Thyroid gland (tissue), 4 donors: ENCODE measurements around the gene FKBP10. TPM values are rescaled to one million over a fixed set of nuclear protein-coding genes. Genes with fewer than 3 reads are reported as not detected.
"Not testable (repeated sequence)": the region's sequence is repeated elsewhere in the genome, so short reads cannot be mapped to it uniquely, and the experiment has no call there.

Source experiments
- DNase-seq, 2 donors: peaks; one replicate each; pipeline ENCODE4 v3.0.0-alpha.2; 2019
- H3K27ac ChIP-seq, 3 donors: fragments of 200-600 bp; sonication (generic); 1 replicate in 2 of 3; 2 replicates in 1 of 3; pipeline ENCODE4 v1.5.1; 2016 to 2019; ENCODE audit warnings: mild to moderate bottlenecking in 1 of 3, moderate library complexity in 1 of 3
- H3K27me3 ChIP-seq: fragments of 200-600 bp; sonication (generic); one replicate; pipeline ENCODE4 v1.5.1; 2019
- H3K36me3 ChIP-seq, 2 donors: fragments of 200-600 bp; sonication (generic); one replicate each; pipeline ENCODE4 v1.5.1; 2016 to 2019
- H3K4me1 ChIP-seq, 2 donors: fragments of 200-600 bp; sonication (generic); one replicate each; pipeline ENCODE4 v1.5.1; 2017 to 2019
- H3K4me3 ChIP-seq, 3 donors: fragments of 200-600 bp; sonication (generic); replicated peaks in 1 of 3; 1 replicate in 2 of 3; 2 replicates in 1 of 3; pipeline ENCODE4 v1.5.1; 2016; ENCODE audit warnings: mild to moderate bottlenecking in 1 of 3
- H3K9me3 ChIP-seq: fragments of 200-600 bp; sonication (generic); one replicate; pipeline ENCODE4 v1.5.1; 2017
- POLR2A ChIP-seq, 2 donors: fragments of 450-650 bp; IDR thresholded peaks; one replicate each; pipeline ENCODE4 v1.6.1; 2017; ENCODE audit warnings: antibody characterized with exemption in 2 of 2, mild to moderate bottlenecking in 2 of 2, moderate library complexity in 1 of 2
- WGBS, 2 donors: methylation state at CpG; one replicate each; pipeline ENCODE4 v1.1.5; 2017; 5-methylcytosine and 5-hydroxymethylcytosine counted together
- intact Hi-C: fragments of 100-400 bp; cut with DNase I; formaldehyde crosslinking; loops from one replicate; pipeline ENCODE4 v1.15.1; 2023
- total RNA-seq, 4 donors: library from RNA; depleted of rRNA; stranded (reverse); fragments of >200 nt; gene quantifications; one replicate each; pipeline ENCODE4 v1.2.3, GENCODE V29; 2016
- TF ChIP-seq, protein P1 (sequence below), 6 experiments: fragments of 200-600 bp in 3 of 6; fragments of 450-650 bp in 3 of 6; sonication (generic) in 3 of 6; IDR thresholded peaks; one replicate each; pipeline ENCODE4 v1.5.1; 2016 to 2019; ENCODE audit warnings: antibody characterized with exemption in 6 of 6, mild to moderate bottlenecking in 2 of 6, inconsistent platforms in 1 of 6, moderate library complexity in 1 of 6

Gene FKBP10
- total RNA-seq, 4 donors from 2014 or later = 42.2 to 75.3 (median 60.4) TPM

DNA sequence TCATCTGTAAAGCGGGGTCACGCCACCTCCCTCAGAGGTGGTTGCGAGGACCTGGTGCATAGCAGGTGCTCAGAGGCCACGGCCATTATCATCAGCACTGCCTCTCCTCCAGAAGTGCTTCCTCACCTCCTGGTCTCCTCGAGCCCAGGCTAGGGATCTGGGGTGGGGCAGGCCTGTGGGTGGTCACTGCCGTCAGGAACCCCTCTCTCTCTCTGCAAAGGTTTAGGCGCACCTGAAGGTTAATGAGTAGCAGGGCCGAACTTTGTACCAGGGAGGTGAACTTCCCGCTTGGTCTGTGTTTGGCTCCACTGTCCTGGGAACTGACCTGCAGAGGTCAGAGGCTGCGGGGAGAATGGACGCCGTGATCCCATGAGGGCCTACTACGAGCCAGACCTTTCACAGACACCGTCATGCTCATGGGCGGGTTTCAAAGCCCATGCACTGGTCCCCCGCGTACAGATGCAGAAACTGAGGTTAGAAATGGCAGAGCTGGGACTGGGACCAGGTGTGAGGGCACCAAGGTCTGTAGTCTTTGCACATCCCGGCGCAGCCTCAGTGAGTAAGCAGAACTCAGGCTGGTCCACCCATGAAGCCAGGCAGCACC, 40.1 kb upstream of the FKBP10 start:
- Histone ChIP-seq H3K4me1 (peaks cover 60 to 62% of the 10 kb centered on the region in 2 donors), H3K9me3 (no peaks in the 10 kb centered on the region), H3K27me3 (no peaks in the 10 kb centered on the region), H3K4me3 (no peak overlapping the region), H3K27ac (peak overlapping the region; percentile 59 to 98 (median 71)), H3K36me3 (peaks cover 32 to 40% of the 10 kb centered on the region in 2 donors)
- intact Hi-C loops = no loop called here
- 69 to 87% methylated on average over 3 to 15 of the region's 19 CpGs for WGBS, 2 donors
- DNase-seq = no peak
- TF ChIP-seq POLR2A (IDR thresholded peaks at IDR 0.05) = no peak
- TF ChIP-seq, protein P1, sequence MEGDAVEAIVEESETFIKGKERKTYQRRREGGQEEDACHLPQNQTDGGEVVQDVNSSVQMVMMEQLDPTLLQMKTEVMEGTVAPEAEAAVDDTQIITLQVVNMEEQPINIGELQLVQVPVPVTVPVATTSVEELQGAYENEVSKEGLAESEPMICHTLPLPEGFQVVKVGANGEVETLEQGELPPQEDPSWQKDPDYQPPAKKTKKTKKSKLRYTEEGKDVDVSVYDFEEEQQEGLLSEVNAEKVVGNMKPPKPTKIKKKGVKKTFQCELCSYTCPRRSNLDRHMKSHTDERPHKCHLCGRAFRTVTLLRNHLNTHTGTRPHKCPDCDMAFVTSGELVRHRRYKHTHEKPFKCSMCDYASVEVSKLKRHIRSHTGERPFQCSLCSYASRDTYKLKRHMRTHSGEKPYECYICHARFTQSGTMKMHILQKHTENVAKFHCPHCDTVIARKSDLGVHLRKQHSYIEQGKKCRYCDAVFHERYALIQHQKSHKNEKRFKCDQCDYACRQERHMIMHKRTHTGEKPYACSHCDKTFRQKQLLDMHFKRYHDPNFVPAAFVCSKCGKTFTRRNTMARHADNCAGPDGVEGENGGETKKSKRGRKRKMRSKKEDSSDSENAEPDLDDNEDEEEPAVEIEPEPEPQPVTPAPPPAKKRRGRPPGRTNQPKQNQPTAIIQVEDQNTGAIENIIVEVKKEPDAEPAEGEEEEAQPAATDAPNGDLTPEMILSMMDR (IDR thresholded peaks at IDR 0.05) = no peak

DNA sequence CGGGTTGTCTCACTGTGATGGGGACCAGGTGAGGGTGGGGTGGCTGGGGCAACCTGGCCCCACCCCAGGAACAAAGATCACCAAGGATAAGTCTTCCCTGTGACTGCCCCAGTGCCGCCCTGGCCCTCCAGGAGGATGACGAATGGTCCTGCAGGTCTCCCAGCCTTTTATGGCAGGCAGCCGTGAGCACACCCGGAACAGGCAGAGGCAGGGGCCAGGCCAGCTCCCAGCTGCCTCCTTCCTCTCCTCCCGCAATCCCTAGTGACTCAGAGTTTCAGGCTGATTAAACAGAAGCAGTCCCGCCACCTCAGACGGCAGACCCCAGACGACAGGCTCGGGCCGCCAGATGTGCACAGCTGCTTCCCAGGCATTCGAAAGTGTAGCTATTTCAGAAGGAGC, 39.6 kb upstream of the FKBP10 start:
- 44 to 54% methylated on average over 4 to 8 of the region's 12 CpGs for WGBS, 2 donors
- H3K4me3 ChIP-seq = no peak overlapping the region
- H3K36me3 ChIP-seq = peaks cover 27 to 35% of the 10 kb centered on the region in 2 donors
- TF ChIP-seq, protein P1 (IDR thresholded peaks at IDR 0.05) = no peak
- TF ChIP-seq POLR2A (IDR thresholded peaks at IDR 0.05) = peak in 1 of 2 donors; percentile 24
- no peaks in the 10 kb centered on the region for H3K9me3 ChIP-seq
- intact Hi-C loops = no loop called here
- H3K27me3 ChIP-seq = no peaks in the 10 kb centered on the region
- peak overlapping the region; percentile 59 to 98 (median 71) for H3K27ac ChIP-seq
- H3K4me1 ChIP-seq = peaks cover 65 to 67% of the 10 kb centered on the region in 2 donors
- peak; percentile 56 to 73 for DNase-seq

DNA sequence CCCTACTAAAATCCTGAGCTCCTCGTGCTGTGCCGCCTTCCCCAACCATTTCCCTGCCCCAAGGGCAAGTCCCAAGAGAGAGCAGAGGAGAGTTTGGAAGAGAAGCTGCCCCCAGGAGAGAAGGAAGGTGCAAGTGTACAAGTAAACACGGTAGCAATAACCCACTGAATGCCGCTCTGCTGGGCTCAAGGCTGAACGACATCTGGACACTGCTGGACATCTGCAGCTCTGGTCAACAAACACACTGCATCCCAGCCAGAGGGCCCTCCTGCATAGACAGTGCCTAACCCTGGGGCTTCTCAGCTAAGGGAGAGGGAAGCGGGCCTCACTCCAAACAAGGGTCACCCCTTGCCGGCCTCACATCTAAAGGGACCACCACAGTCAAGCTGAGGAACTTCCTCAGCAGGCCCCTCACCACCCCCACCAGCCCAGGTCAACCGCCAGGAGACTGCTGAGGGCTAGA, 39.0 kb upstream of the FKBP10 start:
- intact Hi-C loops = no loop called here
- Histone ChIP-seq H3K36me3 (peaks cover 21 to 29% of the 10 kb centered on the region in 2 donors), H3K4me1 (peaks cover 68 to 73% of the 10 kb centered on the region in 2 donors), H3K4me3 (no peak overlapping the region), H3K9me3 (no peaks in the 10 kb centered on the region), H3K27me3 (no peaks in the 10 kb centered on the region), H3K27ac (peak overlapping the region; percentile 59 to 98 (median 71))
- no peak for DNase-seq
- TF ChIP-seq POLR2A (IDR thresholded peaks at IDR 0.05) = no peak
- TF ChIP-seq, protein P1 (IDR thresholded peaks at IDR 0.05) = no peak
- WGBS, 2 donors = 55 to 74% methylated on average over 7 to 8 of the region's 8 CpGs

DNA sequence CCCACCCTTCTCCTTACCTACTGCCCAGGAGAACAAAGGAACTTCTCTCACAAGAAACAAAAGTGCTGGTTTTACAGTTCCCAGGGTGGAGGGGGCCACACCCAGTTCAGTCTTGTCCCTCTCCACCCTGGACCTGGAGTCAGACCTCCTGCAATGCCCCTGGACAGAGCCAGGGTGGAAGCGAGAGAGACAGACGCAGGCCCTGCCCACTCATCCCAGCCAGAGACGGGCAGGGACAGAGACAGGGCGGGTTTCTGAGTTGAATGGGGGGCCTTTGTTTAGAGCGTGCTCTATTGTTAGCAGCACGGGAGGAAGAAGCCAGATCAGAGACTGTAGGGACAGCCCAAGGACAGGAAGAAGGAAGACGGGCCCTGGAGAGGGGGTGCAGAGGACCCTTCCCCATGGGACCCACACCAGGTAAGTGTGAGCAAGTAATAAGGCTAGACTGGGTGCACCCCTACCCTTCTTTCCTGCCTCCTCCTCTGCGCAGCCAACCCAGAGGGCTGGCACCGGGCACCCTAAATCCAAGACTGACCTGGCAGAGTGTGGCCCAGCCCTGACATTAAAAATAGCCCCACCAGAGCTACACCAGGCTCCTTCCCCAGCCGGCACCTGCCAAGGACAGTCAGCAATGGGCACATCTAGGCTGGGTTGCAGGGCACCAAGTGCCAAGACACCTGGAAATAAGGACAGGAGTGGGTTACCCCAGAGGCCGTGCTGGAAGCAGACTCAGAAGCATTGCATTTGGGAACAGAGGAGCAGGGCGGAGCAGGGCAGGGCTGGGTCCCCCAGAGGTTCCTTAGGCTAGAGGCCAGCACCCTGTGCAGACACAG, 37.2 kb upstream of the FKBP10 start:
- H3K27ac ChIP-seq = peak overlapping the region; percentile 4 to 98 (median 94)
- 81 to 92% methylated on average over 9 to 12 of the region's 12 CpGs for WGBS, 2 donors

DNA sequence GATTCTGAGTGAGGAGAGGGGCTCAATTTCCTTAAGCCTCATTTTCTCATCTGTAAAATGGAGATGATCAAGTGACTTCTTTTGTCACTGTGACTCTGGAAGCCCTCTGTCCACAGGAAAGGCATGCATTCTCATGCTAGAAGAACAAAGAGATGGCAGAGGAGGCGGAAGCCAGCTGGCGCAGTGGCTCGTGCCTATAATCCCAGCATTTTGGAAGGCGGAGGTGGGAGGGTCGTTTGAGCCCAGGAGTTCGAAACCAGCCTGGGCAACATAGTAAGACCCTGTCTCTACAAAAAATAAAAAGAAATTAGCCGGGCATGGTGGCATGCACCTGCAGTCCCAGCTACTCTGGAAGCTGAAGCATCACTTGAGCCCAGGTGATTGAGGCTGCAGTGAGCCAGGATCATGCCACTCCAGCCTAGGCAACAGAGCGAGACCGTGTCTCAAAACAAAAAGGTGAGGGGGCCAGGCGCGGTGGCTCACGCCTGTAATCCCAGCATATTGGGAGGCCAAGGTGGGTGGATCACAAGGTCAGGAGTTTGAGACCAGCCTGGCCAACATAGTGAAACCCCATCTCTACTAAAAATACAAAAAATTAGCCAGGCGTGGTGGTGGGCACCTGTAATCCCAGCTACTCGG, 36.4 kb upstream of the FKBP10 start:
- H3K36me3 ChIP-seq, intact Hi-C loops, H3K27me3 ChIP-seq, H3K4me3 ChIP-seq, H3K9me3 ChIP-seq: not testable (repeated sequence)
- DNase-seq = peak; percentile 72 to 80
- Histone ChIP-seq H3K4me1 (peaks cover 71 to 95% of the 10 kb centered on the region in 2 donors), H3K27ac (peak overlapping the region; percentile 94 to 98 (median 96))
- 61 to 66% methylated on average over 14 of the region's 14 CpGs for WGBS, 2 donors

More for the DNA sequence above, 37.2 kb upstream of the FKBP10 start:
- peaks cover 7 to 11% of the 10 kb centered on the region in 2 donors for H3K36me3 ChIP-seq
- intact Hi-C loops = no loop called here
- TF ChIP-seq POLR2A (IDR thresholded peaks at IDR 0.05) = no peak
- TF ChIP-seq, protein P1 (IDR thresholded peaks at IDR 0.05) = no peak
- no peak for DNase-seq
- no peak overlapping the region for H3K4me3 ChIP-seq
- peaks cover 68 to 91% of the 10 kb centered on the region in 2 donors for H3K4me1 ChIP-seq
- H3K27me3 ChIP-seq = no peaks in the 10 kb centered on the region
- no peaks in the 10 kb centered on the region for H3K9me3 ChIP-seq
